Gastroesophageal sphincter (tissue), 3 donors: Measurements from ENCODE around the gene NOS1AP.

Experiments used
- EP300 ChIP-seq: sonication (generic); formaldehyde crosslinking; IDR thresholded peaks from one replicate; pipeline ENCODE4 v1.6.1; 2017; ENCODE audit warnings: antibody characterized with exemption, mild to moderate bottlenecking
- POLR2A ChIP-seq, 2 donors: fragments of 450-650 bp; IDR thresholded peaks; one replicate each; pipeline ENCODE4 v1.6.1; 2017; ENCODE audit warnings: antibody characterized with exemption in 2 of 2, mild to moderate bottlenecking in 2 of 2, moderate library complexity in 1 of 2
- POLR2AphosphoS5 ChIP-seq: sonication (generic); formaldehyde crosslinking; IDR thresholded peaks from one replicate; pipeline ENCODE4 v1.6.1; 2017; ENCODE audit warnings: antibody characterized with exemption
- TF ChIP-seq, protein P1 (sequence below), 4 experiments: fragments of 200-600 bp in 2 of 4; fragments of 450-650 bp in 2 of 4; sonication (generic) in 1 of 4; IDR thresholded peaks; one replicate each; pipeline ENCODE4 v1.5.1; 2017 to 2019; ENCODE audit warnings: antibody characterized with exemption in 4 of 4, mild to moderate bottlenecking in 2 of 4, moderate library complexity in 2 of 4

DNA sequence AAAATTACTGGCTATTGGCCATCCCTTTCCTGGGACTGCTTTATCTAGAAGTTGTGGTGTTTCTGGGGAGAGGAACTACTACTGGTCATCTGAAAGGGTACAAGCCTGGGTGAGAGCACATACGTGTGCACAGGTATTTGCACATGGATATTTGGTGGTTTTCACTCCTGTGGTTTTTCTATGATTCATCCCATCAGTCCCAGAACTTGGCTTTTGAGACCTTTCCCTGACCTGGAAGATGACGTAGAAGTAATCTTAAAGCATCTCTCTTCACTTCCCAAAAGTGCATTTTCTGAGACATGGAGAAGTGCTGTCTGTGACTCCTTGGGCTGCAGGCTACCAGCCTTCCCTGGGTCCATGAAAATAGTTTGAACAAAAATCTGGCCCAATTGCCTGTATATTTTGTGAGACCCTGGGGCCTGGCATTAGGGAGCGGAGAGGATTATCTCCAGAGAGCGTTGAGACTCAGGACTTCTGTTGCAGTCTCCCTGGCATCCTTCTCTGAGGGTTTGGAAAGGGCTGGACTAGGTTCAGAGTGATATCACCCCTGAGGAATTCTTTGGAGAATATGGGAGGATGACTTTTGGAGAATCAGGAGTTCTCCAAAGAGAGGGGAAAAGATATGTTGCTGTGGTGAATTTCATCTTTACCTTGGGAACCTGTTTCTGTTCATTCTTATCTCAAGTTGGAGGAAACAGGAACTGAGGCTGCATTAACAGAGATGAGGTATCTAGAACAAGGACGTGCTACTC, 130.8 kb downstream of the NOS1AP start:
- TF ChIP-seq, protein P1, sequence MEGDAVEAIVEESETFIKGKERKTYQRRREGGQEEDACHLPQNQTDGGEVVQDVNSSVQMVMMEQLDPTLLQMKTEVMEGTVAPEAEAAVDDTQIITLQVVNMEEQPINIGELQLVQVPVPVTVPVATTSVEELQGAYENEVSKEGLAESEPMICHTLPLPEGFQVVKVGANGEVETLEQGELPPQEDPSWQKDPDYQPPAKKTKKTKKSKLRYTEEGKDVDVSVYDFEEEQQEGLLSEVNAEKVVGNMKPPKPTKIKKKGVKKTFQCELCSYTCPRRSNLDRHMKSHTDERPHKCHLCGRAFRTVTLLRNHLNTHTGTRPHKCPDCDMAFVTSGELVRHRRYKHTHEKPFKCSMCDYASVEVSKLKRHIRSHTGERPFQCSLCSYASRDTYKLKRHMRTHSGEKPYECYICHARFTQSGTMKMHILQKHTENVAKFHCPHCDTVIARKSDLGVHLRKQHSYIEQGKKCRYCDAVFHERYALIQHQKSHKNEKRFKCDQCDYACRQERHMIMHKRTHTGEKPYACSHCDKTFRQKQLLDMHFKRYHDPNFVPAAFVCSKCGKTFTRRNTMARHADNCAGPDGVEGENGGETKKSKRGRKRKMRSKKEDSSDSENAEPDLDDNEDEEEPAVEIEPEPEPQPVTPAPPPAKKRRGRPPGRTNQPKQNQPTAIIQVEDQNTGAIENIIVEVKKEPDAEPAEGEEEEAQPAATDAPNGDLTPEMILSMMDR (IDR thresholded peaks at IDR 0.05) = no peak
- TF ChIP-seq POLR2AphosphoS5 (no peak), EP300 (no peak), POLR2A (IDR thresholded peaks at IDR 0.05) (no peak)
